GM19395 (cell line): Measurements from ENCODE around the gene BRMS1L.
"Not testable (repeated sequence)": the region's sequence is repeated elsewhere in the genome, so short reads cannot be mapped to it uniquely, and the experiment has no call there.

Experiments
- ATAC-seq: cut with Tn5 transposase; IDR thresholded peaks from one replicate; pipeline ENCODE4 v1.9.1; 2021; ENCODE audit warnings: mild to moderate bottlenecking, moderate library complexity; ENCODE audit not compliant: unreplicated experiment

BRMS1L gene

GRCh38 chr14:35826218-35826951 is at the start of gene BRMS1L:
TSS of gene BRMS1L (plus strand) at chr14:35826338. CDS start at chr14:35826517, 179 bp downstream.
- peak; percentile 98 for ATAC-seq

- ATAC-seq: no peak
These were observed 49.3 kb upstream of the BRMS1L start for GRCh38 chr14:35776823-35777222.

GRCh38 chr14:35777550-35777949 is 48.6 kb upstream of the BRMS1L start:
- not testable (repeated sequence) for ATAC-seq

GRCh38 chr14:35779368-35779767 is 46.8 kb upstream of the BRMS1L start:
- ATAC-seq: no peak

GRCh38 chr14:35783699-35784098 is 42.4 kb upstream of the BRMS1L start:
- ATAC-seq: no peak

- no peak for ATAC-seq
These were observed 39.3 kb upstream of the BRMS1L start for GRCh38 chr14:35786856-35787255.

- no peak for ATAC-seq
These were observed 36.5 kb upstream of the BRMS1L start for GRCh38 chr14:35789651-35790050.

GRCh38 chr14:35797796-35798195 is 28.3 kb upstream of the BRMS1L start:
- ATAC-seq: no peak

- no peak for ATAC-seq
These were observed 19.9 kb upstream of the BRMS1L start for GRCh38 chr14:35806006-35806907.

- ATAC-seq: no peak
These were observed 18.8 kb upstream of the BRMS1L start for GRCh38 chr14:35807131-35807961.

- ATAC-seq: no peak
These were observed 18.0 kb upstream of the BRMS1L start for GRCh38 chr14:35808076-35808637.

GRCh38 chr14:35808638-35809563 is 17.2 kb upstream of the BRMS1L start, which contains the start of gene RALGAPA1:
TSS of gene RALGAPA1 (minus strand) at chr14:35809295. CDS start at chr14:35808835, 460 bp downstream.
- peak; percentile 97 for ATAC-seq

GRCh38 chr14:35809597-35809996 is 16.5 kb upstream of the BRMS1L start:
- no peak for ATAC-seq

- ATAC-seq: no peak
These were observed 15.2 kb upstream of the BRMS1L start for GRCh38 chr14:35810963-35811362.

GRCh38 chr14:35814371-35815005 is 11.7 kb upstream of the BRMS1L start:
- peak; percentile 82 for ATAC-seq

- ATAC-seq: no peak
These were observed 7.6 kb upstream of the BRMS1L start for GRCh38 chr14:35818346-35819115.

GRCh38 chr14:35819591-35820540 is 6.3 kb upstream of the BRMS1L start:
- ATAC-seq: no peak
